HEK293T (cell line): ENCODE data around the gene INTS13.
"Not testable (repeated sequence)": the region's sequence is repeated elsewhere in the genome, so short reads cannot be mapped to it uniquely, and the experiment has no call there.

ENCODE experiments used
- CTCF ChIA-PET: fragments of 350-600 bp; formaldehyde crosslinking; extraction: SDS; loops from one replicate; lab custom pipeline; 2021; ENCODE audit warnings: antibody characterized with exemption, inconsistent platforms; lab: Yijun Ruan, JAX
- POLR2A ChIA-PET: fragments of 350-600 bp; formaldehyde crosslinking; extraction: SDS; loops from one replicate; lab custom pipeline; 2020; ENCODE audit warnings: antibody characterized with exemption, inconsistent platforms; lab: Yijun Ruan, JAX
- DNase-seq: peaks from one replicate; pipeline ENCODE4 v3.0.0; 2012; ENCODE audit warnings: mixed read lengths; ENCODE audit errors: extremely low spot score
- ARNT ChIP-seq: fragments of 450-650 bp; IDR thresholded peaks from 2 replicates; pipeline ENCODE4 v1.6.1; 2017; ENCODE audit warnings: mild to moderate bottlenecking
- BHLHE40 ChIP-seq: fragments of 450-650 bp; IDR thresholded peaks from 2 replicates; pipeline ENCODE4 v1.6.1; 2016; ENCODE audit warnings: mild to moderate bottlenecking, moderate library complexity, borderline replicate concordance
- CTBP1 ChIP-seq: fragments of 450-650 bp; IDR thresholded peaks from 2 replicates; pipeline ENCODE4 v1.6.1; 2016; ENCODE audit warnings: borderline replicate concordance
- ELF4 ChIP-seq: fragments of 450-650 bp; IDR thresholded peaks from 2 replicates; pipeline ENCODE4 v1.6.1; 2017; ENCODE audit warnings: antibody characterized with exemption
- FOXA1 ChIP-seq: fragments of 450-650 bp; IDR thresholded peaks from 2 replicates; pipeline ENCODE4 v1.6.1; 2016; ENCODE audit warnings: mild to moderate bottlenecking
- FOXK2 ChIP-seq: fragments of 450-650 bp; IDR thresholded peaks from 2 replicates; pipeline ENCODE4 v1.6.1; 2016; ENCODE audit warnings: mild to moderate bottlenecking
- FOXM1 ChIP-seq: fragments of 450-650 bp; IDR thresholded peaks from 2 replicates; pipeline ENCODE4 v1.6.1; 2017; ENCODE audit warnings: mild to moderate bottlenecking, borderline replicate concordance
- HDGF ChIP-seq: fragments of 450-650 bp; IDR thresholded peaks from 2 replicates; pipeline ENCODE4 v1.6.1; 2017; ENCODE audit warnings: antibody characterized with exemption, borderline replicate concordance
- L3MBTL2 ChIP-seq: fragments of 450-650 bp; conservative IDR thresholded peaks from 2 replicates; pipeline ENCODE4 v1.6.1; 2016; ENCODE audit warnings: mild to moderate bottlenecking
- LEF1 ChIP-seq: fragments of 450-650 bp; IDR thresholded peaks from 2 replicates; pipeline ENCODE4 v1.6.1; 2017; ENCODE audit warnings: mild to moderate bottlenecking, borderline replicate concordance
- NFRKB ChIP-seq: fragments of 450-650 bp; IDR thresholded peaks from 2 replicates; pipeline ENCODE4 v1.6.1; 2016; ENCODE audit warnings: mild to moderate bottlenecking, moderate library complexity
- PKNOX1 ChIP-seq: fragments of 450-650 bp; IDR thresholded peaks from 2 replicates; pipeline ENCODE4 v1.6.1; 2016
- SP1 ChIP-seq: fragments of 450-650 bp; IDR thresholded peaks from 2 replicates; pipeline ENCODE4 v1.6.1; 2017
- SUZ12 ChIP-seq: fragments of 450-650 bp; IDR thresholded peaks from 2 replicates; pipeline ENCODE4 v1.6.1; 2016; ENCODE audit warnings: mild to moderate bottlenecking
- TARDBP ChIP-seq: fragments of 450-650 bp; IDR thresholded peaks from 2 replicates; pipeline ENCODE4 v1.6.1; 2016
- ZNF384 ChIP-seq: fragments of 450-650 bp; IDR thresholded peaks from 2 replicates; pipeline ENCODE4 v1.6.1; 2016

Gene INTS13

GRCh38 chr12:26971963-26972362 lies 34.2 kb upstream of the INTS13 start:
- POLR2A ChIA-PET = no interaction called here
- no peak for DNase-seq
- TF ChIP-seq ELF4 (no peak), TARDBP (no peak), SUZ12 (no peak), CTBP1 (no peak), FOXM1 (no peak), FOXA1 (no peak), BHLHE40 (no peak), ARNT (no peak)
- CTCF ChIA-PET = interaction anchor here (0.7 kb wide), 1 partner anchor 11 kb away, joined by 4 read pairs; no protein-coding TSS in a partner anchor

- CTCF ChIA-PET = no interaction called here
- DNase-seq = no peak
- POLR2A ChIA-PET = no interaction called here
- TF ChIP-seq LEF1 (no peak), ARNT (no peak), HDGF (no peak), FOXM1 (no peak), NFRKB (no peak), FOXK2 (no peak), SP1 (no peak), SUZ12 (no peak), CTBP1 (no peak), TARDBP (no peak), ZNF384 (no peak)
Observed at GRCh38 chr12:26970136-26970535, 32.4 kb upstream of the INTS13 start.

- ChIA-PET CTCF (no interaction called here), POLR2A (no interaction called here)
- TF ChIP-seq BHLHE40 (no peak), SP1 (no peak), SUZ12 (no peak), NFRKB (no peak), FOXA1 (no peak), LEF1 (no peak), TARDBP (no peak), HDGF (no peak), CTBP1 (no peak), FOXM1 (no peak), ELF4 (no peak), ARNT (no peak), ZNF384 (no peak), L3MBTL2 (no peak), PKNOX1 (no peak), FOXK2 (no peak)
- DNase-seq = no peak
Observed at GRCh38 chr12:26966842-26967241, 29.1 kb upstream of the INTS13 start.

- CTCF ChIA-PET = no interaction called here
- no peak for DNase-seq
- POLR2A ChIA-PET = no interaction called here
- TF ChIP-seq TARDBP = no peak
- no peak for TF ChIP-seq SP1
- no peak for TF ChIP-seq L3MBTL2
- TF ChIP-seq FOXK2 = no peak
- no peak for TF ChIP-seq ELF4
- no peak for TF ChIP-seq HDGF
Observed at GRCh38 chr12:26963413-26963812, 25.6 kb upstream of the INTS13 start.

- ChIA-PET POLR2A (no interaction called here), CTCF (no interaction called here)
- TF ChIP-seq HDGF = no peak
- no peak for TF ChIP-seq L3MBTL2
- TF ChIP-seq ZNF384 = no peak
- TF ChIP-seq ELF4 = no peak
- TF ChIP-seq LEF1 = no peak
- no peak for TF ChIP-seq BHLHE40
- no peak for TF ChIP-seq CTBP1
- TF ChIP-seq PKNOX1 = no peak
- TF ChIP-seq NFRKB = no peak
- no peak for TF ChIP-seq FOXK2
- no peak for TF ChIP-seq ARNT
- TF ChIP-seq TARDBP = no peak
- TF ChIP-seq FOXA1 = no peak
- no peak for TF ChIP-seq FOXM1
- no peak for TF ChIP-seq SP1
- DNase-seq = no peak
Observed at GRCh38 chr12:26961803-26962202, 24.0 kb upstream of the INTS13 start.

GRCh38 chr12:26961391-26961790 lies 23.6 kb upstream of the INTS13 start:
- CTCF ChIA-PET = interaction anchor here (0.5 kb wide), 1 partner anchor 11 kb away, joined by 4 read pairs; no protein-coding TSS in a partner anchor
- not testable (repeated sequence) for DNase-seq
- POLR2A ChIA-PET = interaction anchor here (0.8 kb wide), 1 partner anchor 9 kb away, joined by 3 read pairs; no protein-coding TSS in a partner anchor

GRCh38 chr12:26954027-26954426 lies 16.2 kb upstream of the INTS13 start:
- TF ChIP-seq TARDBP = no peak
- no peak for TF ChIP-seq FOXA1
- no peak for TF ChIP-seq L3MBTL2
- no peak for TF ChIP-seq ZNF384
- no peak for TF ChIP-seq ARNT
- TF ChIP-seq SP1 = no peak
- TF ChIP-seq SUZ12 = no peak
- TF ChIP-seq BHLHE40 = no peak
- no peak for TF ChIP-seq NFRKB
- TF ChIP-seq CTBP1 = no peak
- TF ChIP-seq FOXK2 = no peak
- no peak for TF ChIP-seq ELF4
- TF ChIP-seq LEF1 = no peak
- DNase-seq = no peak
- ChIA-PET CTCF (no interaction called here), POLR2A (no interaction called here)

- POLR2A ChIA-PET = no interaction called here
- no peak for DNase-seq
- CTCF ChIA-PET = no interaction called here
- no peak for TF ChIP-seq L3MBTL2
- TF ChIP-seq TARDBP = no peak
- no peak for TF ChIP-seq ARNT
- no peak for TF ChIP-seq NFRKB
- no peak for TF ChIP-seq SUZ12
- TF ChIP-seq ELF4 = no peak
- no peak for TF ChIP-seq LEF1
- TF ChIP-seq SP1 = no peak
- no peak for TF ChIP-seq BHLHE40
- no peak for TF ChIP-seq HDGF
- no peak for TF ChIP-seq FOXK2
- no peak for TF ChIP-seq PKNOX1
- no peak for TF ChIP-seq FOXA1
- TF ChIP-seq CTBP1 = no peak
- no peak for TF ChIP-seq FOXM1
- no peak for TF ChIP-seq ZNF384
Observed at GRCh38 chr12:26953447-26953846, 15.7 kb upstream of the INTS13 start.
